OCI-LY3 (cell line): Measurements from ENCODE around the gene C16orf86.

Source experiments
- EZH2phosphoT487 ChIP-seq: fragments of 200-600 bp; shearing (Covaris generic); IDR thresholded peaks from 2 replicates; pipeline ENCODE4 v1.6.1; 2018; ENCODE audit warnings: antibody characterized with exemption, mixed run types, low read depth
- TF ChIP-seq, protein P1 (sequence below): fragments of 200-600, 300-600 bp; sonication (generic); IDR thresholded peaks from 2 replicates; pipeline ENCODE4 v1.5.1; 2014; ENCODE audit warnings: antibody characterized with exemption, low read length, low read depth

DNA sequence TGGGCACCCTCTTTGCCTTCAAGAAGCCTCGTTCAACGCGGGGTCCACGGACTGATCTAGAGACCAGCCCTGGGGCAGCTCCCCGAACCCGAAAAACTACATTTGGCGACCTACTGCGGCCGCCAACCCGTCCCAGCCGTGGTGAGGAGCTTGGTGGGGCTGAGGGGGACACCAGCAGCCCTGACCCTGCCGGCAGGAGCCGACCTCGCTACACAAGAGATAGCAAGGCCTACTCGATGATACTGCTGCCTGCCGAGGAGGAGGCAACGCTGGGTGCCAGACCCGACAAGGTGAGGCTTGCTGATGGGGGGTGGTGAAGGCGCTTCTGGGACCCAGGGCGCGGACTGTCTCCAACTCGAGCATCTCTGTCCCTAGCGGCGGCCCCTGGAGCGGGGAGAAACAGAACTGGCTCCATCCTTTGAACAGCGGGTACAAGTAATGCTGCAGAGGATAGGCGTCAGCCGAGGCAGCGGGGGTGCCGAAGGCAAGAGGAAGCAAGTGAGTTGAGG, 12.2 kb upstream of the C16orf86 start:
- TF ChIP-seq, protein P1, sequence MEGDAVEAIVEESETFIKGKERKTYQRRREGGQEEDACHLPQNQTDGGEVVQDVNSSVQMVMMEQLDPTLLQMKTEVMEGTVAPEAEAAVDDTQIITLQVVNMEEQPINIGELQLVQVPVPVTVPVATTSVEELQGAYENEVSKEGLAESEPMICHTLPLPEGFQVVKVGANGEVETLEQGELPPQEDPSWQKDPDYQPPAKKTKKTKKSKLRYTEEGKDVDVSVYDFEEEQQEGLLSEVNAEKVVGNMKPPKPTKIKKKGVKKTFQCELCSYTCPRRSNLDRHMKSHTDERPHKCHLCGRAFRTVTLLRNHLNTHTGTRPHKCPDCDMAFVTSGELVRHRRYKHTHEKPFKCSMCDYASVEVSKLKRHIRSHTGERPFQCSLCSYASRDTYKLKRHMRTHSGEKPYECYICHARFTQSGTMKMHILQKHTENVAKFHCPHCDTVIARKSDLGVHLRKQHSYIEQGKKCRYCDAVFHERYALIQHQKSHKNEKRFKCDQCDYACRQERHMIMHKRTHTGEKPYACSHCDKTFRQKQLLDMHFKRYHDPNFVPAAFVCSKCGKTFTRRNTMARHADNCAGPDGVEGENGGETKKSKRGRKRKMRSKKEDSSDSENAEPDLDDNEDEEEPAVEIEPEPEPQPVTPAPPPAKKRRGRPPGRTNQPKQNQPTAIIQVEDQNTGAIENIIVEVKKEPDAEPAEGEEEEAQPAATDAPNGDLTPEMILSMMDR, result no peak
- TF ChIP-seq EZH2phosphoT487, result no peak
